Heart left ventricle (tissue), 16 donors: Measurements from ENCODE around the gene NIPAL3. TPM values are rescaled to one million over a fixed set of nuclear protein-coding genes. Genes with fewer than 3 reads are reported as not detected.

Source experiments
- ATAC-seq, 4 donors: fragments of 200-7000 bp; cut with Tn5 transposase; one replicate each; pipeline ENCODE4 v1.9.1; 2020 to 2022; ENCODE audit warnings: moderate library complexity in 4 of 4, mild to moderate bottlenecking in 3 of 4, moderate number of reproducible peaks in 1 of 4
- DNase-seq, 5 donors: peaks; one replicate each; pipeline ENCODE4 v3.0.0-alpha.2; 2020
- H3K27ac ChIP-seq, 12 donors: fragments of 200-600 bp; sonication (generic) in 4 of 12; one replicate each; pipeline versions ENCODE4 v1.5.0 to v1.8.0; 2016 to 2022; ENCODE audit warnings: mild to moderate bottlenecking in 2 of 12
- H3K27me3 ChIP-seq, 9 donors: fragments of 200-600 bp; sonication (generic) in 2 of 9; one replicate each; pipeline versions ENCODE4 v1.5.1 to v1.8.0; 2016 to 2022; ENCODE audit warnings: mild to moderate bottlenecking in 3 of 9
- H3K36me3 ChIP-seq, 9 donors: fragments of 200-600 bp; sonication (generic) in 2 of 9; one replicate each; pipeline versions ENCODE4 v1.5.0 to v1.8.0; 2018 to 2022; ENCODE audit warnings: mild to moderate bottlenecking in 2 of 9
- H3K4me1 ChIP-seq, 12 donors: fragments of 200-600 bp; sonication (generic) in 4 of 12; one replicate each; pipeline versions ENCODE4 v1.5.0 to v1.8.0; 2016 to 2022; ENCODE audit warnings: mild to moderate bottlenecking in 3 of 12
- H3K4me3 ChIP-seq, 12 donors: fragments of 200-600 bp; sonication (generic) in 4 of 12; one replicate each; pipeline versions ENCODE4 v1.5.0 to v1.8.0; 2017 to 2022; ENCODE audit warnings: mild to moderate bottlenecking in 9 of 12, moderate library complexity in 4 of 12
- H3K9me3 ChIP-seq, 12 donors: fragments of 200-600 bp; sonication (generic) in 4 of 12; one replicate each; pipeline versions ENCODE4 v1.5.0 to v1.8.0; 2016 to 2022; ENCODE audit warnings: mild to moderate bottlenecking in 1 of 12
- POLR2A ChIP-seq, 2 donors: fragments of 450-650 bp; IDR thresholded peaks; one replicate each; pipeline ENCODE4 v1.6.1; 2017; ENCODE audit warnings: antibody characterized with exemption in 2 of 2, mild to moderate bottlenecking in 2 of 2, moderate library complexity in 2 of 2
- WGBS, 4 donors: extraction: QIAGEN DNeasy Blood & Tissue Kit in 2 of 4; methylation state at CpG; one replicate each; pipeline versions ENCODE4 v1.1.5 to v1.1.7; 2013 to 2018; 5-methylcytosine and 5-hydroxymethylcytosine counted together
- intact Hi-C, 10 donors: fragments of 100-400 bp; cut with DNase I; formaldehyde crosslinking; loops; one replicate each; pipeline versions ENCODE4 v1.11.1 to v1.14.2; 2022
- polyA plus RNA-seq, 2 donors: library from polyadenylated mRNA; stranded (reverse); fragments of 200-250 nt; gene quantifications; one replicate each; pipeline ENCODE4 v1.2.3, GENCODE V29; 2013
- total RNA-seq, 9 donors: library from RNA; depleted of rRNA in 2 of 9; stranded (reverse); fragments of >200 nt in 2 of 9; fragmentation: NEBNext Ultra II Directional in 3 of 9; extraction: Animal tissue kit (Norgen Biotek cat#: 25700) in 3 of 9; gene quantifications; one replicate each; pipeline versions ENCODE4 v1.1.0 to v1.2.4, GENCODE V29; 2016 to 2023
- TF ChIP-seq, protein P1 (sequence below), 12 donors: fragments of 200-600 bp; sonication (generic) in 4 of 12; IDR thresholded peaks; one replicate each; pipeline versions ENCODE4 v1.5.0 to v1.8.0; 2018 to 2022; ENCODE audit warnings: antibody characterized with exemption in 12 of 12, mild to moderate bottlenecking in 5 of 12
- donor health status: ischemic (EF 13 %, LVEDD 7.1; RV severe dilation, severe dysfunction).
- donor health status: healthy with polysubstance abuse.
- donor health status: DM: no; HTN: yes; CAD: no.
- donor health status: DM: no; HTN: no; CAD: no.
- donor health status: ischemic (EF 25% LVEDD 6.9; RV normal size, moderate dysfunction).
- donor health status: ischemic (EF 25% LVEDD 5.7; RV mildly dilated, moderate dysfunction).
- donor health status: healthy.
- donor health status: DM: yes; HTN: yes; CAD: no.
- donor health status: ischemic (EF 35%, LVEDD 5.7; RV mildly dilated, moderate dysfunction).
- donor health status: nonischemic (EF 11% LVEDD 7.7; RV severe dilation, severe dysfunction).
- donor health status: DM: yes; HTN: yes; CAD: no.
- donor health status: PGD.
- donor health status: ischemic (EF 29% LVEDD 5.4; RV normal size, mild dysfunction).
- donor health status: nonischemic (EF 23%, LVEDD 6.1; RV moderate dilation, normal function).

NIPAL3 gene
- total and polyA plus RNA-seq, 11 donors, result 9.8 to 48.3 (median 27.8) TPM

DNA sequence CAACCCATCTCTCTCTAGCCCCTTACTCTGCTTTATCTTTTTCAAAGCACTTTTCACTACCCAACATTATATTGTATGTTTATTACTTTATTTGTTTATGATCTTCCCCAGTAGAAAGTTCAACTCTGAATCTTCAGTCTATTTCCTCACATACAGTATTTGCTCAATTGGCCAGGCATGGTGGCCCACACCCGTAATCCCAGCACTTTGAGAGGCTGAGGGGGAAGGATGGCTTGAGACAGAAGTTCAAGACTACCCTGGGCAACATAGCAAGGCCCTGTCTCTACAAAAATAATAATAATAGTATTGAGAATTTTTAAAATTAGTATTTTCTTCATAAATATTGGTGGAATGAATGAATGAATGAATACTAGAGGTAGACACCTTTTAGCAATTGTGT lies 3.2 kb upstream of the NIPAL3 start:
- ATAC-seq (no peak), DNase-seq (no peak)
- Histone ChIP-seq H3K4me3 (peak overlapping the region in 3 of 12 donors; percentile 72 to 88 (median 81)), H3K27me3 (no peaks in the 10 kb centered on the region), H3K4me1 (peaks cover 0 to 31% (median 23%) of the 10 kb centered on the region in 12 donors), H3K36me3 (no peaks in the 10 kb centered on the region), H3K27ac (no peak overlapping the region), H3K9me3 (peaks cover 0 to 12% (median 0%) of the 10 kb centered on the region in 12 donors)
- TF ChIP-seq POLR2A (IDR thresholded peaks at IDR 0.05), result no peak
- TF ChIP-seq, protein P1, sequence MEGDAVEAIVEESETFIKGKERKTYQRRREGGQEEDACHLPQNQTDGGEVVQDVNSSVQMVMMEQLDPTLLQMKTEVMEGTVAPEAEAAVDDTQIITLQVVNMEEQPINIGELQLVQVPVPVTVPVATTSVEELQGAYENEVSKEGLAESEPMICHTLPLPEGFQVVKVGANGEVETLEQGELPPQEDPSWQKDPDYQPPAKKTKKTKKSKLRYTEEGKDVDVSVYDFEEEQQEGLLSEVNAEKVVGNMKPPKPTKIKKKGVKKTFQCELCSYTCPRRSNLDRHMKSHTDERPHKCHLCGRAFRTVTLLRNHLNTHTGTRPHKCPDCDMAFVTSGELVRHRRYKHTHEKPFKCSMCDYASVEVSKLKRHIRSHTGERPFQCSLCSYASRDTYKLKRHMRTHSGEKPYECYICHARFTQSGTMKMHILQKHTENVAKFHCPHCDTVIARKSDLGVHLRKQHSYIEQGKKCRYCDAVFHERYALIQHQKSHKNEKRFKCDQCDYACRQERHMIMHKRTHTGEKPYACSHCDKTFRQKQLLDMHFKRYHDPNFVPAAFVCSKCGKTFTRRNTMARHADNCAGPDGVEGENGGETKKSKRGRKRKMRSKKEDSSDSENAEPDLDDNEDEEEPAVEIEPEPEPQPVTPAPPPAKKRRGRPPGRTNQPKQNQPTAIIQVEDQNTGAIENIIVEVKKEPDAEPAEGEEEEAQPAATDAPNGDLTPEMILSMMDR (IDR thresholded peaks at IDR 0.05), result no peak
- intact Hi-C loops, result loop anchor here in 6 of 10 donors (10.0 kb wide), 4 partner anchors 92 to 232 kb away; partner anchors contain the start of genes RCAN3 (in 2 of the 6) and SRRM1 (in 1 of the 6)
- 91 to 96% (median 94%) methylated on average over 1 of the region's 1 CpG for WGBS, 4 donors

DNA sequence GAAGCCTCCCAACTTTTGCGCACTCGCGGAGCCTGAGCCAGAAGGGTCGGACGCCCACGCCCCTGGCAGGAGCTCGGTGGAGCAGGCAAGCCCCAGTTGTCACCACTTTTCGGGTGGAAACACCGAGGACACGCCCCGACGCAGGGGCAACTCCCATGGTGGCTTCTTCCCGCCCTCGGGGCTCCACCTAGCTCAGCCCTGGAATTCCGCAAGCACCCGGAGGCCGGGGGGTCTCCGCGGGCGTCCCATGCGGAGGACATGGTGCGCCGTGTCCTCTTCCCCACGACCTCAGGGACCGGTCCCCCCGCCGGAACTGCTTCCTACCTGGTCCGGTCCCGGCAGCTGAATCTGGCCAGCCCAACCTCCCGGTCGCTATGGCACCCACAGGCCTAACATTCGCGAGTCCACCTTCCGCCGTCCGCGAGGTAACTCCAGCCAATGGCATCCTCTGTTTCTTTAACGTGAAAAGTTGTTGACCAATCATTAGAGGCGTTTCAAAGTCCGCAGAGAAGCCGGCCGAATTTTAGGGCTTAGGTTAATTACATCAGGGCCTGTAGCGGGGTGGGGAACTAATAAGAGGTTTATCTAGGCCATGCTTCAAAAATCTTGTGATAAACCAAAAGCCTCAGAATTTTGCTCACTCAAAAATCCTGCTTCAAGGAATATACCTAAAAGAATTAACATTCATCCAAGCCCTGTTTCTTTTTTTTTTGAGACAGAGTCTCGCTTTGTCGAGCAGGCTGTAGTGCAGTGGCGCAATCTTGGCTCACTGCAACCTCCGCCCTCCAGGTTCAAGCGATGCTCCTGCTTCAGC lies 2.0 kb upstream of the NIPAL3 start, which contains the start of gene STPG1:
STPG1 (minus strand) TSS at position 433 of the 814 bp plus-strand sequence. CDS start 12,394 bp downstream, outside the sequence.
- Histone ChIP-seq H3K9me3 (peaks cover 0 to 3% (median 0%) of the 10 kb centered on the region in 12 donors), H3K36me3 (no peaks in the 10 kb centered on the region), H3K27ac (peak within 1 kb of the TSS in 11 of 12 donors; percentile 5 to 80 (median 49)), H3K4me3 (peak within 1 kb of the TSS; percentile 62 to 88 (median 71)), H3K4me1 (peaks cover 0 to 40% (median 23%) of the 10 kb centered on the region in 12 donors), H3K27me3 (no peaks in the 10 kb centered on the region)
- WGBS, 4 donors, result 7 to 20% (median 10%) methylated on average over 19 to 48 of the region's 48 CpGs
- TF ChIP-seq, protein P1 (IDR thresholded peaks at IDR 0.05), result no peak
- TF ChIP-seq POLR2A (IDR thresholded peaks at IDR 0.05), result peak in 1 of 2 donors; percentile 44
- ATAC-seq (peak; percentile 36 to 79 (median 76)), DNase-seq (peak; percentile 77 to 85 (median 80))
- intact Hi-C loops, result loop anchor here in 6 of 10 donors (10.0 kb wide), 4 partner anchors 91 to 231 kb away; partner anchors contain the start of genes RCAN3 (in 2 of the 6) and SRRM1 (in 1 of the 6)

DNA sequence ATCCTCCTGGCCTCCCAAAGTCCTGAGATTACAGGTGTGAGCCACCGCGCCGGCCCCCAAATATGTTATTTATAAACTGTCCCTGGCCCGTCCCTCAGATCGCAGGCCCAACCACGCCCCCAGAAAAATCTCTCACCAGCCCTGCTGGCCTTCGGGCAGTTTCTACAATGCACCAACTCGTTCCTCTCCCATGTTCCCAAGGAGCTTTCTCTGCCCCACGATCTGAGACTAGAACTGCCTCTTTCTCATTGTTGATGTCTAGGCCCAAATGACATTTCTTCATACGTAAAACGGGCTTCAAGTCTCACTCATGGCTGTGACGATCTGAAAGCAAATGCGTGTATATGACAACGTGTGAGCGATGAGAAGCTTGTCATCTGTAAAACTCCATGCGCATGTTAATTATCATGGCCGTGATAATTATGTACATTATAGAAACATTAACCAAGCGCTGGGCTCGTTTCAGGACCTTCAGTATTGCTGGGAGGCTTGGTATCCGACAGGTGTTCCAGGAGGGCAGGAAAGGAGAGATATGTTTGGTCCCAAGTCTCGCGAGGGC lies 748 bp upstream of the NIPAL3 start:
- ATAC-seq (no peak), DNase-seq (no peak)
- H3K36me3 ChIP-seq, result peaks cover 0 to 7% (median 3%) of the 10 kb centered on the region in 9 donors
- peak overlapping the region in 11 of 12 donors; percentile 52 to 95 (median 74) for H3K4me3 ChIP-seq
- intact Hi-C loops, result loop anchor here in 8 of 10 donors (5.0 to 10.0 kb wide), 8 partner anchors 87 to 230 kb away; partner anchors contain the start of genes RCAN3 (in 6 of the 8) and SRRM1 (in 1 of the 8)
- TF ChIP-seq, protein P1 (IDR thresholded peaks at IDR 0.05), result no peak
- TF ChIP-seq POLR2A (IDR thresholded peaks at IDR 0.05), result no peak
- peaks cover 0 to 51% (median 23%) of the 10 kb centered on the region in 12 donors for H3K4me1 ChIP-seq
- WGBS, 4 donors, result 72 to 79% (median 73%) methylated on average over 22 of the region's 22 CpGs
- no peaks in the 10 kb centered on the region for H3K9me3 ChIP-seq
- H3K27me3 ChIP-seq, result no peaks in the 10 kb centered on the region
- H3K27ac ChIP-seq, result peak overlapping the region in 5 of 12 donors; percentile 14 to 38 (median 16)
